ENCODE data around the gene ESRRG. TPM values are rescaled to one million over a fixed set of nuclear protein-coding genes. Genes with fewer than 3 reads are reported as not detected.

Gene ESRRG
- total RNA-seq, 1 donor from 2014 or later: not detected

- intact Hi-C loops (cut with micrococcal nuclease): no loop called here
- H3K36me3 Mint-ChIP-seq (ENCODE audit: low read depth): no peaks in the 10 kb centered on the region
- no peak overlapping the region for H3K4me3 Mint-ChIP-seq (ENCODE audit: low read depth)
- H3K9me3 Mint-ChIP-seq: no peaks in the 10 kb centered on the region
- H3K27me3 Mint-ChIP-seq (ENCODE audit: low read depth): no peaks in the 10 kb centered on the region
- no peak for DNase-seq (ENCODE audit: low spot score)
- no peaks in the 10 kb centered on the region for H3K4me1 Mint-ChIP-seq (ENCODE audit: low read depth)
- no peak overlapping the region for H3K27ac Mint-ChIP-seq
These were observed 32.6 kb downstream of the ESRRG start for GRCh38 chr1:216690603-216691002.

GRCh38 chr1:216688127-216688657 lies 35.0 kb downstream of the ESRRG start:
- DNase-seq (ENCODE audit: low spot score): no peak
- intact Hi-C loops (cut with micrococcal nuclease): no loop called here
- no peak overlapping the region for H3K4me3 Mint-ChIP-seq (ENCODE audit: low read depth)
- no peaks in the 10 kb centered on the region for H3K36me3 Mint-ChIP-seq (ENCODE audit: low read depth)
- H3K9me3 Mint-ChIP-seq: no peaks in the 10 kb centered on the region
- H3K27ac Mint-ChIP-seq: no peak overlapping the region
- no peaks in the 10 kb centered on the region for H3K4me1 Mint-ChIP-seq (ENCODE audit: low read depth)
- no peaks in the 10 kb centered on the region for H3K27me3 Mint-ChIP-seq (ENCODE audit: low read depth)

- Mint-ChIP-seq H3K9me3 (no peaks in the 10 kb centered on the region), H3K27me3 (ENCODE audit: low read depth) (no peaks in the 10 kb centered on the region), H3K36me3 (ENCODE audit: low read depth) (no peaks in the 10 kb centered on the region), H3K4me1 (ENCODE audit: low read depth) (no peaks in the 10 kb centered on the region), H3K4me3 (ENCODE audit: low read depth) (no peak overlapping the region), H3K27ac (no peak overlapping the region)
- intact Hi-C loops (cut with micrococcal nuclease): no loop called here
- DNase-seq (ENCODE audit: low spot score): no peak
These were observed 36.1 kb downstream of the ESRRG start for GRCh38 chr1:216686860-216687766.

- H3K27me3 Mint-ChIP-seq (ENCODE audit: low read depth): no peaks in the 10 kb centered on the region
- no peaks in the 10 kb centered on the region for H3K36me3 Mint-ChIP-seq (ENCODE audit: low read depth)
- H3K27ac Mint-ChIP-seq: no peak overlapping the region
- no peaks in the 10 kb centered on the region for H3K4me1 Mint-ChIP-seq (ENCODE audit: low read depth)
- intact Hi-C loops (cut with micrococcal nuclease): no loop called here
- no peaks in the 10 kb centered on the region for H3K9me3 Mint-ChIP-seq
- H3K4me3 Mint-ChIP-seq (ENCODE audit: low read depth): no peak overlapping the region
- no peak for DNase-seq (ENCODE audit: low spot score)
These were observed 40.5 kb downstream of the ESRRG start for GRCh38 chr1:216682752-216683151.

- no peak for DNase-seq (ENCODE audit: low spot score)
- Mint-ChIP-seq H3K4me1 (ENCODE audit: low read depth) (no peaks in the 10 kb centered on the region), H3K27ac (no peak overlapping the region), H3K27me3 (ENCODE audit: low read depth) (no peaks in the 10 kb centered on the region), H3K9me3 (no peaks in the 10 kb centered on the region), H3K4me3 (ENCODE audit: low read depth) (no peak overlapping the region), H3K36me3 (ENCODE audit: low read depth) (no peaks in the 10 kb centered on the region)
- intact Hi-C loops (cut with micrococcal nuclease): no loop called here
These were observed 44.1 kb downstream of the ESRRG start for GRCh38 chr1:216679108-216679507.

- no peak overlapping the region for H3K27ac Mint-ChIP-seq
- no peaks in the 10 kb centered on the region for H3K9me3 Mint-ChIP-seq
- DNase-seq (ENCODE audit: low spot score): no peak
- no peaks in the 10 kb centered on the region for H3K27me3 Mint-ChIP-seq (ENCODE audit: low read depth)
- no peaks in the 10 kb centered on the region for H3K4me1 Mint-ChIP-seq (ENCODE audit: low read depth)
- H3K36me3 Mint-ChIP-seq (ENCODE audit: low read depth): no peaks in the 10 kb centered on the region
- no peak overlapping the region for H3K4me3 Mint-ChIP-seq (ENCODE audit: low read depth)
- intact Hi-C loops (cut with micrococcal nuclease): no loop called here
These were observed 52.9 kb downstream of the ESRRG start for GRCh38 chr1:216670118-216670883.

GRCh38 chr1:216666441-216666840 lies 56.8 kb downstream of the ESRRG start:
- no peak overlapping the region for H3K27ac Mint-ChIP-seq
- no peak for DNase-seq (ENCODE audit: low spot score)
- H3K9me3 Mint-ChIP-seq: no peaks in the 10 kb centered on the region
- intact Hi-C loops (cut with micrococcal nuclease): no loop called here
- no peaks in the 10 kb centered on the region for H3K4me1 Mint-ChIP-seq (ENCODE audit: low read depth)
- no peak overlapping the region for H3K4me3 Mint-ChIP-seq (ENCODE audit: low read depth)
- H3K27me3 Mint-ChIP-seq (ENCODE audit: low read depth): no peaks in the 10 kb centered on the region
- no peaks in the 10 kb centered on the region for H3K36me3 Mint-ChIP-seq (ENCODE audit: low read depth)

GRCh38 chr1:216665856-216666255 lies 57.4 kb downstream of the ESRRG start:
- H3K27me3 Mint-ChIP-seq (ENCODE audit: low read depth): no peaks in the 10 kb centered on the region
- no peak overlapping the region for H3K4me3 Mint-ChIP-seq (ENCODE audit: low read depth)
- H3K27ac Mint-ChIP-seq: no peak overlapping the region
- H3K36me3 Mint-ChIP-seq (ENCODE audit: low read depth): no peaks in the 10 kb centered on the region
- intact Hi-C loops (cut with micrococcal nuclease): no loop called here
- DNase-seq (ENCODE audit: low spot score): no peak
- H3K9me3 Mint-ChIP-seq: no peaks in the 10 kb centered on the region
- H3K4me1 Mint-ChIP-seq (ENCODE audit: low read depth): no peaks in the 10 kb centered on the region

GRCh38 chr1:216665406-216665805 lies 57.8 kb downstream of the ESRRG start:
- no peaks in the 10 kb centered on the region for H3K36me3 Mint-ChIP-seq (ENCODE audit: low read depth)

GRCh38 chr1:216662681-216663080 lies 60.5 kb downstream of the ESRRG start:
- no peak overlapping the region for H3K27ac Mint-ChIP-seq

More at GRCh38 chr1:216665406-216665805, 57.8 kb downstream of the ESRRG start:
- DNase-seq (ENCODE audit: low spot score): no peak
- Mint-ChIP-seq H3K4me1 (ENCODE audit: low read depth) (no peaks in the 10 kb centered on the region), H3K4me3 (ENCODE audit: low read depth) (no peak overlapping the region), H3K27ac (no peak overlapping the region), H3K9me3 (no peaks in the 10 kb centered on the region), H3K27me3 (ENCODE audit: low read depth) (no peaks in the 10 kb centered on the region)
- intact Hi-C loops (cut with micrococcal nuclease): no loop called here

GRCh38 chr1:216660561-216660960 lies 62.7 kb downstream of the ESRRG start:
- no peak for DNase-seq (ENCODE audit: low spot score)
- Mint-ChIP-seq H3K4me1 (ENCODE audit: low read depth) (no peaks in the 10 kb centered on the region), H3K27ac (no peak overlapping the region), H3K4me3 (ENCODE audit: low read depth) (no peak overlapping the region), H3K27me3 (ENCODE audit: low read depth) (no peaks in the 10 kb centered on the region), H3K9me3 (no peaks in the 10 kb centered on the region), H3K36me3 (ENCODE audit: low read depth) (no peaks in the 10 kb centered on the region)
- intact Hi-C loops (cut with micrococcal nuclease): no loop called here

More at GRCh38 chr1:216662681-216663080, 60.5 kb downstream of the ESRRG start:
- no peaks in the 10 kb centered on the region for H3K27me3 Mint-ChIP-seq (ENCODE audit: low read depth)
- H3K4me1 Mint-ChIP-seq (ENCODE audit: low read depth): no peaks in the 10 kb centered on the region
- H3K9me3 Mint-ChIP-seq: no peaks in the 10 kb centered on the region
- no peak for DNase-seq (ENCODE audit: low spot score)
- intact Hi-C loops (cut with micrococcal nuclease): no loop called here
- no peaks in the 10 kb centered on the region for H3K36me3 Mint-ChIP-seq (ENCODE audit: low read depth)
- no peak overlapping the region for H3K4me3 Mint-ChIP-seq (ENCODE audit: low read depth)

- Mint-ChIP-seq H3K27me3 (ENCODE audit: low read depth) (no peaks in the 10 kb centered on the region), H3K36me3 (ENCODE audit: low read depth) (no peaks in the 10 kb centered on the region), H3K4me1 (ENCODE audit: low read depth) (no peaks in the 10 kb centered on the region), H3K4me3 (ENCODE audit: low read depth) (no peak overlapping the region), H3K27ac (no peak overlapping the region), H3K9me3 (no peaks in the 10 kb centered on the region)
- intact Hi-C loops (cut with micrococcal nuclease): no loop called here
- no peak for DNase-seq (ENCODE audit: low spot score)
These were observed 70.2 kb downstream of the ESRRG start for GRCh38 chr1:216653001-216653400.
